GM18909 (cell line): ENCODE data around the gene MAML3.
A peak's percentile ranks its signal among the peaks of the same experiment; 100 is the strongest.

Experiments
- ATAC-seq: cut with Tn5 transposase; IDR thresholded peaks from one replicate; pipeline ENCODE4 v1.9.1; 2021; ENCODE audit warnings: mild to moderate bottlenecking; ENCODE audit not compliant: unreplicated experiment, poor library complexity

Gene MAML3

DNA sequence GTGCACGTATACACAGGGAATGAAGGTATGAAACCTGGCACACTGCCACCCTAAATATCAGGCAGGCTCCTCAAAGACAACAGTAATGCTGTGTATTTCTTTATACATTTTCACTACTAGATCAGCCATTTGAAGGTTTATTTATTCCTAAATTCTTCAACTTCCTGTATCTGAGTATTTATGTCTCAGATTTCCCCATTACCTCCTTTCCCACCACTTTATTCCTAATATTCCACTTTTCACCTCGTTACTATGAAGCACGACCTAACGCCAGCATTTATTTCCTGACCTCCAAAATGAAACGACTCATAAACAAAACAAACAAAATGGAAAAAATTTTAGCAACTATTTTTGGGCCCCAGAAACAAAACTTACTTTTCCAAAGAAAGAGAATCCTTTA, 69.6 kb downstream of the MAML3 start:
- ATAC-seq: no peak

DNA sequence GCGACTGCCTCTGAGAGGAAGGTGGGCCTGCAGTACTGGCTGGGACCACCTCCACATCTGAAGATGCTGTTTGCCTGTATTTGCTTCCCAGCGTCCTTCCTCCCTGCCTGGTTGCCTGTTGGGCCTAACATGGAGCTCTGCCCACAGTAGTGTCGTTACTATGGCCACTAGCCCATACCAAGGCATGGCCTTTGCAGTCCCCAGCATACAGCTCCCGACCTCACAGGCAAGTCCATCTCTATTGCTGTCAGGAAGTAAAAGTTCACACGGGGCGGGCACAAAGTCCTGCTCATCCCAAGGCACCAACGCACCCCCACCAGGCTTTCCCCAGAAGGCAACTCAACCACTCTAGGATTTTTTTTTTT, 71.6 kb downstream of the MAML3 start:
- no peak for ATAC-seq

DNA sequence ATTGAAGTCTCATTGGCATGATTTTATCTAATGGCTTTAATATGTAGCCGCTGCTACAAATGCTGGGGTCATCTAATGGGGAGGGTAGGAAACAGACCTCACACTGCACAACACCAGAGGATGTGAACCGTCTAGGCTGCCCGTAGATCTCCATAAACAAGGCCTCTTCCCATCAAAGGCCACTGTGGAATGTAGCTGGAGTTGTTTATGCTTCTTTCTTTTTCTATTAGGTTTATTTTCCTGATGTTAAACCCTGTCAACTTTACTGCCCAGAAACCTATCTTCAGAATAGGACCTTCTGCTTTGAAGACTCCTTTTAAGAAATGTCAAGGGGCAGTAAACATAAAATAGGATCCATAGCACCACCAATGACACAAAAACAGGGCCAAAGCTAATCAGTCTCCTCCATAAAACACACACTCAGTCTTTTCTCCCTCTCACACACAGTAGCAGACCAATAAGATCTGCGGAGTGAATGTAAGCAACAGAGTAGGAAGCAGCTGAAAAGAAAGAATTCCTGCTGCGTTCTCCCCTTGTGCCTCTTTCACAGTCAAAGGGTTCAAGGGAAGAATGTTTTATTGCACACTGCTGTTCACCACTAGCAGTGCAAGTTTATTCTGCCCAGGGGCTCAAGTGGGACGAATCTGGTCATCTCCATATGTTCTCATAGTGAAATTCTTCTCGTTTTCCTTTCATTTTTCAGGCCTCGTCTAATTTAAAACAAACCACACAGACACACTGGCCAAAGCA, 72.2 kb downstream of the MAML3 start:
- ATAC-seq: no peak

DNA sequence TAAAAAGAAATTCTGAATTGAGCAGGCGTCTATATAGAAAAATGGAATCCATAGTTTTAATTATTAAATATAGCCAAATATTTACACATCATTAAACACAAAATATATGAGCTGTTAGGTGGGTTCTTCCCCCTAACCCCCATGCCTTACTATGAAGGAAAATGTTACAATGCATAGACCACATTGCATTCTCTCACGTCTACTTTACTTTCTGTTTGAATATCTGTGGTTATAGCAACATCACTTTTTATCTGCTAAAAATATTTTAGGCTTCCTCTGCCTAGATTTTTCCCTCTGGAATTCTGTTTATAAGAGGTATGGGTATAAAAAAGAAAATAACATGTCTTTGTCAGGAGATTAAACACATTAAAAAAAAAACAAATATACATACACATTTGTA, 73.1 kb downstream of the MAML3 start:
- no peak for ATAC-seq

GRCh38 chr4:140078366-140078765, 75.6 kb downstream of the MAML3 start:
- ATAC-seq: no peak

DNA sequence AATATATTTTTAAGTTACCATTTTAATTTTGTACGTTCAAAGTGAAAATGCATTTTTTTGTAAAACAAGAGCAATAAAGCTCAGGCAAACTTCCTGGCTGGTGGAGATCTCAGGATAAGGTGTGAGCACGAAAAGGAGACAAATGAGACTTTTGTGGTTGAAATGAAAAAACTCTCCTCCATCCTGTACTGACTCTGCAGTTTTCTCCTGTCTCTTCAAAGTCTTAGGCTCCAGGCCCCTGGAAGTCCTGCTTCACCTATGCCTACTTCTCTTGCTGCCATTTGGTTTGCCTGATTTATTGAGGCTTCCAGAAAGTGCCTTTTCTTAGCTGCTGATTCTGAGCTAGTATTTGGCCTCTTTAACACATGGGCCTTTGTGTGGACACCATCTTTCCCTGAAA, 77.7 kb downstream of the MAML3 start:
- ATAC-seq: no peak

DNA sequence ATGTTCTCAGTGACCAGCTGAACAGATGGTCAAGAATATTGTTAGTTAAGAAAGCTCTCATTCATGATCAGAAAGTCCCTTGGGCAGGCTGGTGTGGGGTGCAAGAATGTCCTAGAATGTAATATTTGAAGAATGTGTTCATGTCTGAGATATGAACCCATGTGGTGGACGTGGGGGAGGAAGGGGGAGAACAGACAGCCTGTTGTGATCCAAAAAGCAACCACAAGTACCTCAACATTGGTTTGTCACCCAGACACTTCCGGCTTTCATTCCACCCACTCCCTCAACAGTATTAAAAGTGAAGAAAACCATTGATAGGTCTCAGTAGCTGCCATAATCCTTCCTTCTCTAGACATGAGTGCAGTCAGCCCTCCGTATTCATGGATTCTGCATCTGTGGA, 82.2 kb downstream of the MAML3 start:
- ATAC-seq: peak; percentile 95

- ATAC-seq: no peak
Measured at GRCh38 chr4:140070973-140071372, 83.0 kb downstream of the MAML3 start.

- no peak for ATAC-seq
Measured at GRCh38 chr4:140070366-140070765, 83.6 kb downstream of the MAML3 start.

DNA sequence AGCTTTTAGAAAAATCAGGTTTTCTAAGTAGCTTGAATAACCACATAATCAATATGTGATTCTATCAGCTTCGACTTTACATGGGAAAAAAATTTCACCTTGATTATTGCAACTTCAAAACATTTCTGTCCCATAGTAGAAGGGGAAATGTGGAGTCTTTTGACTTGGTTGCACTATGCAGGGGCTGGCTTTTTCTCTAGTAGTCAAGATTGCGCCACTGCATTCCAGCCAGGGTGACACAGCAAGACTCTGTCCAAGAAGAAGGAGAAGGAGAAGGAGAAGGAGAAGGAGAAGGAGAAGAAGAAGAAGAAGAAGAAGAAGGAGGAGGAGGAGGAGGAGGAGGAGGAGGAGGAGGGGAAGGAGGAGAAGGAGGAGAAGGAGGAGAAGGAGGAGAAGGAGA, 84.9 kb downstream of the MAML3 start:
- ATAC-seq: no peak

- no peak for ATAC-seq
Measured at GRCh38 chr4:140068271-140068670, 85.7 kb downstream of the MAML3 start.

- no peak for ATAC-seq
Measured at GRCh38 chr4:140066031-140066930, 87.7 kb downstream of the MAML3 start.

- ATAC-seq: no peak
Measured at GRCh38 chr4:140065393-140065792, 88.6 kb downstream of the MAML3 start.

DNA sequence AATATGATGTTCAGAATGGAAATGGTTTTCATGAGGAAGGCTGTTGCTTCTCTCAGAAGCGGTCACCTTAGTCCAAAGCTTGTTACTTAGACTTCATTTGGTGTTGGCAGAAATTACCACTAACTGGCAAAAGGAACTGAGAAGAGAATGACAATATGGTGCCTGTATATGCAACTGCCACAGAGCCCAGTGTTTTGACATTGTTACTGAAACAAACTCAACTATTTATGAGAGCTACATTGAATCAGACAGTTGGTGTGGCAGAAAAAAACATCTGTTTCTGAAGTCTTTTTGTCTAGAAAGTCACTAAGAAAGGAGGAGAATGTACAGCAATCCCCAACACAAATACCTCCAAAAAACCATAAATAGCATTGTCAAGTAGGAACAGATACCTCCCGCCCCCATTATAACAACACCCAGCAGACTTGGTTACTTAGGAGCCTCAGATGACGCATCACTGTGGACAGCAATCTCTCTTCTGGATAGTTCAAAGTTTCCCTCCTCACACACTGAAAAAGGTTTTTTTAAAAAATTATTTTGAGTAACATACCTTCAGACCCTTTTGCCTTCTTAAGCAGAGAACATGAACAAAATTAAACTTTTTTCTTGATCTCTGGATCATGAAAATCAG, 92.2 kb downstream of the MAML3 start:
- ATAC-seq: no peak

DNA sequence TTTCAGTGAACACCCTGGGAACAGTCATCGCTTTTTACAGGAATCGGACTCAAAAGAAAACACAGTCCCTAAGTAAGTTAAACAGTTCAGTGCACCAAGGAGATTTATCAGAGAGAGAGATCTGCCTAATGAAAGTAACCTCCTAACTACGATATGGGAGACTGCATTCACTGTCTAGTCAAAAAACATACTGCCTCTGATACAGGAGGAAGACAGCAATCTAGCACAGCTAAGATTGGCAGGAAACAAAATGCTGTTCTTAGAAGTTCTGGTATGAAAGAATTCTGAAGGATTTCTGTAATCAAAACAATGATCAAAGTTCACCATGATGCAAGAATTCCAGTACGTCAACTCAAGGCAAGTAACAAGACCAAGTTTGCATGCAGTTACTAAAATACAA, 92.8 kb downstream of the MAML3 start:
- ATAC-seq: no peak

GRCh38 chr4:140059159-140059558, 94.8 kb downstream of the MAML3 start:
- ATAC-seq: no peak

- ATAC-seq: no peak
Measured at GRCh38 chr4:140057701-140058100, 96.3 kb downstream of the MAML3 start.

- ATAC-seq: no peak
Measured at GRCh38 chr4:140056015-140056414, 98.0 kb downstream of the MAML3 start.

DNA sequence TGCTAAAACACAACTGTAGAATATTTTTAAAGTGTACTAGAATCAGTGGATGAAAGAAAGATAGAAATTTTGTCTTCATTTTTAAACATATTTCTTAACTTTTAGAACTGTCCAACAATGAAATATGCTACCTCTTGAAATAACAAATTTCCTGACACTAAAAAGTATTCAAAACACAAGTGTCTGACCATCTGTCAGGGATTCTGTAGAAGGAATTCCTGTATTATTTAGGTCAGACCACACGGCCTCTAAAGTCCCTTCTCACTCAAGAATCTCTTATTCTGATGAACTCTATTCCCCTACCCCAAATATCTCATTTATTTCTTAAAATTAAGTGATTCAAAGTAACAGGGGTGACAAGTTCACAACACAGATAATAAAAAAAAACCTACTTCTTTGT, 99.1 kb downstream of the MAML3 start:
- ATAC-seq: no peak

GRCh38 chr4:140053185-140053584, 100.8 kb downstream of the MAML3 start:
- no peak for ATAC-seq

- no peak for ATAC-seq
Measured at GRCh38 chr4:140052050-140052449, 101.9 kb downstream of the MAML3 start.
